ENCODE data around the gene METTL16. TPM values are rescaled to one million over a fixed set of nuclear protein-coding genes. Genes with fewer than 3 reads are reported as not detected.

Gene METTL16
- polyA plus RNA-seq, 1 of the 3 experiments (the other 2 are of a cell fraction): 8.1 TPM

DNA sequence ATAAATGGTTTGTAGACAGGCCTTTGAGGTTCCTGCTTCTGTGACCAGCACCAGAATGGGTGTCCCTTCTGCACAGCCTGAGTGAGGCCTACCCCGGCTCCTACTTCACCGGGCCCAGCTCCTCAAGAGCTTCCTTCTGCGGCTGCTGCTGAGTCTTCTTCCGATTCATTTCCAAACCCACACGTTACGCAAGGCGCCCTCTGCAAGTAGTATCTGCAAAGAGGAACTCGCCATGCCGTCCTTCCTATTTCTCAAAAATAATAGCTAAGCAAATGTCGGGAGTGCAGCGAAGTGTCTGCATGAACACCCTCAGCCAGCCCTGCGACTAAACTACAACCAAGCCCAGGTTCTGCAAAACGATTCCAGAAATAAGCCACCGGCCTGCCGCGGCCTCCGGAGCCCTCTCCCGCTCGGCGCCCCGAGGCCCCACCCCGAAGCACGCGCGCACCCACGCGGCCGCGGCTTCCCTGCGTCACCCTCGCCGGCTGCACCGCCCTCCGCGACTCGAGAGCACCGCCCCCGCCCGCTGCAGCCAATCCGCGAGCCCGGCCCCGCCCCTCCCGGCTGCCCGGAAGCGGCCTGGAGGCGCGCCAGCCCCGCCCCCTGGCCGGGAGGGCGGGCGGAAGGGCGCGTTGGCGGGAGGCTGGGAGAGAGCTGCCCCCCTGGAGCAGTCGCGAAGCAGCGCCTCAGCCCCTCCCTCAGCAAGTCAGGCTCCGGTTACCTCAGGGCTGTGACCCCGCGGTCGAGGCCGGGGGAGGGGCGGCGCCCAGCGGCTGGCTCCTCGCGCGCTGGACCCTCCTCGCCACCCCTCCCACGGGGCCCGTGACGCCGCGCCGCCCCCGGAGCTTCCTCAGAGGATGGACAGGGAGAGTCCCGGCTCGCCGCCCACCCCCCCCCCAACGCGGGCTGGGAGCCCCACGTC, 119.2 kb downstream of the METTL16 start (continued):
- TF ChIP-seq, protein P1, sequence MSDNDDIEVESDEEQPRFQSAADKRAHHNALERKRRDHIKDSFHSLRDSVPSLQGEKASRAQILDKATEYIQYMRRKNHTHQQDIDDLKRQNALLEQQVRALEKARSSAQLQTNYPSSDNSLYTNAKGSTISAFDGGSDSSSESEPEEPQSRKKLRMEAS (IDR thresholded peaks at IDR 0.05; ENCODE audit: low read depth): peak; percentile 93
- TF ChIP-seq JUND (IDR thresholded peaks at IDR 0.05) (no peak; the same call in 1 of the 2 replicates), RAD21 (IDR thresholded peaks at IDR 0.05; ENCODE audit: low read length) (no peak), GATA2 (CRISPR knock-in tag; IDR thresholded peaks at IDR 0.05) (no peak), TCF12 (IDR thresholded peaks at IDR 0.05) (peak; percentile 3; the same call in 1 of the 2 replicates), NRF1 (IDR thresholded peaks at IDR 0.05; ENCODE audit: low read depth, low read length) (peak; percentile 40; the same call in 1 of the 2 replicates), YY1 (IDR thresholded peaks at IDR 0.05; ENCODE audit: low read depth) (no peak), SIN3A (IDR thresholded peaks at IDR 0.05; ENCODE audit: borderline replicate concordance, low read depth, low read length) (no peak), POLR2AphosphoS5 (IDR thresholded peaks at IDR 0.05; ENCODE audit: low read depth, low read length) (no peak), REST (IDR thresholded peaks at IDR 0.05; ENCODE audit: low read depth, low read length) (no peak), EZH2phosphoT487 (IDR thresholded peaks at IDR 0.05; ENCODE audit: borderline replicate concordance, low read depth) (no peak), FOXM1 (IDR thresholded peaks at IDR 0.05; ENCODE audit: low read depth) (no peak), SMC3 (IDR thresholded peaks at IDR 0.05; ENCODE audit: low read depth, low read length) (no peak), FOXJ3 (CRISPR knock-in tag; IDR thresholded peaks at IDR 0.05) (no peak)
- TF ChIP-seq, protein P2, sequence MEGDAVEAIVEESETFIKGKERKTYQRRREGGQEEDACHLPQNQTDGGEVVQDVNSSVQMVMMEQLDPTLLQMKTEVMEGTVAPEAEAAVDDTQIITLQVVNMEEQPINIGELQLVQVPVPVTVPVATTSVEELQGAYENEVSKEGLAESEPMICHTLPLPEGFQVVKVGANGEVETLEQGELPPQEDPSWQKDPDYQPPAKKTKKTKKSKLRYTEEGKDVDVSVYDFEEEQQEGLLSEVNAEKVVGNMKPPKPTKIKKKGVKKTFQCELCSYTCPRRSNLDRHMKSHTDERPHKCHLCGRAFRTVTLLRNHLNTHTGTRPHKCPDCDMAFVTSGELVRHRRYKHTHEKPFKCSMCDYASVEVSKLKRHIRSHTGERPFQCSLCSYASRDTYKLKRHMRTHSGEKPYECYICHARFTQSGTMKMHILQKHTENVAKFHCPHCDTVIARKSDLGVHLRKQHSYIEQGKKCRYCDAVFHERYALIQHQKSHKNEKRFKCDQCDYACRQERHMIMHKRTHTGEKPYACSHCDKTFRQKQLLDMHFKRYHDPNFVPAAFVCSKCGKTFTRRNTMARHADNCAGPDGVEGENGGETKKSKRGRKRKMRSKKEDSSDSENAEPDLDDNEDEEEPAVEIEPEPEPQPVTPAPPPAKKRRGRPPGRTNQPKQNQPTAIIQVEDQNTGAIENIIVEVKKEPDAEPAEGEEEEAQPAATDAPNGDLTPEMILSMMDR (IDR thresholded peaks at IDR 0.05): no peak
- TF ChIP-seq, protein P3, sequence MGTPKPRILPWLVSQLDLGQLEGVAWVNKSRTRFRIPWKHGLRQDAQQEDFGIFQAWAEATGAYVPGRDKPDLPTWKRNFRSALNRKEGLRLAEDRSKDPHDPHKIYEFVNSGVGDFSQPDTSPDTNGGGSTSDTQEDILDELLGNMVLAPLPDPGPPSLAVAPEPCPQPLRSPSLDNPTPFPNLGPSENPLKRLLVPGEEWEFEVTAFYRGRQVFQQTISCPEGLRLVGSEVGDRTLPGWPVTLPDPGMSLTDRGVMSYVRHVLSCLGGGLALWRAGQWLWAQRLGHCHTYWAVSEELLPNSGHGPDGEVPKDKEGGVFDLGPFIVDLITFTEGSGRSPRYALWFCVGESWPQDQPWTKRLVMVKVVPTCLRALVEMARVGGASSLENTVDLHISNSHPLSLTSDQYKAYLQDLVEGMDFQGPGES (IDR thresholded peaks at IDR 0.05; ENCODE audit: low read depth, low read length): no peak

Measured in SK-N-SH (cell line).